Loucy (cell line): Measurements from ENCODE around the gene NCOA1.

Experiments used
- H2AFZ ChIP-seq: fragments of 200-600 bp; sonication (generic); 2 replicates; pipeline ENCODE4 v1.6.0; 2016; ENCODE audit warnings: antibody characterized with exemption, mild to moderate bottlenecking, low read length, moderate library complexity
- H3F3A ChIP-seq: fragments of 200-600 bp; 2 replicates; pipeline ENCODE4 v1.6.0; 2016; ENCODE audit warnings: antibody characterized with exemption, low read depth, mild to moderate bottlenecking
- H3K27me3 ChIP-seq: fragments of 200-600 bp; sonication (generic); 2 replicates; pipeline ENCODE4 v1.6.1; 2014; ENCODE audit warnings: low read length, mild to moderate bottlenecking; ENCODE audit not compliant: insufficient read depth, poor library complexity, severe bottlenecking
- H3K36me3 ChIP-seq: fragments of 200-600 bp; sonication (generic); 2 replicates; pipeline ENCODE4 v1.6.1; 2016; ENCODE audit warnings: low read length; ENCODE audit not compliant: insufficient read depth
- H3K4me1 ChIP-seq: fragments of 200-600 bp; sonication (generic); 2 replicates; pipeline ENCODE4 v1.5.1; 2014; ENCODE audit warnings: low read length, mild to moderate bottlenecking; ENCODE audit not compliant: insufficient read depth, poor library complexity, severe bottlenecking
- H3K4me2 ChIP-seq: fragments of 200-600 bp; sonication (generic); 2 replicates; pipeline ENCODE4 v1.6.0; 2014; ENCODE audit warnings: antibody characterized with exemption, low read length, low read depth, mild to moderate bottlenecking; ENCODE audit not compliant: poor library complexity, severe bottlenecking
- H3K4me3 ChIP-seq: fragments of 200-600 bp; sonication (generic); 2 replicates; pipeline ENCODE4 v1.5.1; 2014; ENCODE audit warnings: low read length, mild to moderate bottlenecking, mixed read lengths; ENCODE audit not compliant: poor library complexity, severe bottlenecking
- H3K79me2 ChIP-seq: fragments of 200-600 bp; sonication (generic); 2 replicates; pipeline ENCODE4 v1.6.1; 2014; ENCODE audit warnings: low read length; ENCODE audit not compliant: insufficient read depth
- H3K9ac ChIP-seq: fragments of 200-600 bp; sonication (generic); 2 replicates; pipeline ENCODE4 v1.6.0; 2014; ENCODE audit warnings: mild to moderate bottlenecking, low read depth, low read length, moderate library complexity; ENCODE audit not compliant: poor library complexity, severe bottlenecking
- H3K9me2 ChIP-seq: fragments of 200-600 bp; sonication (generic); replicated peaks from 2 replicates; pipeline ENCODE4 v1.6.1; 2016; ENCODE audit warnings: low read depth, low read length, mixed read lengths
- H3K9me3 ChIP-seq: fragments of 200-600 bp; sonication (generic); 2 replicates; pipeline ENCODE4 v1.6.1; 2014; ENCODE audit warnings: mild to moderate bottlenecking, antibody characterized with exemption, low read length, low read depth; ENCODE audit not compliant: insufficient read depth
- H4K20me1 ChIP-seq: fragments of 200-600 bp; sonication (generic); 2 replicates; pipeline ENCODE4 v1.6.0; 2014; ENCODE audit warnings: antibody characterized with exemption, low read length, mild to moderate bottlenecking; ENCODE audit not compliant: insufficient read depth, poor library complexity, severe bottlenecking
- CTCF ChIP-seq: fragments of 200-600 bp; sonication (generic); conservative IDR thresholded peaks from 2 replicates; pipeline ENCODE4 v1.5.1; 2014; ENCODE audit warnings: mild to moderate bottlenecking, antibody characterized with exemption, low read length
- EZH2phosphoT487 ChIP-seq: fragments of 200-600 bp; IDR thresholded peaks from 2 replicates; pipeline ENCODE4 v1.6.1; 2018; ENCODE audit warnings: antibody characterized with exemption, mild to moderate bottlenecking, moderate library complexity, borderline replicate concordance

The NCOA1 gene

GRCh38 chr2:24552836-24553235 is 61.8 kb downstream of the NCOA1 start:
- Histone ChIP-seq H3K79me2 (peaks cover 20% of the 10 kb centered on the region), H3F3A (no peaks in the 10 kb centered on the region), H3K9me2 (no peaks in the 10 kb centered on the region), H3K36me3 (peaks cover 2% of the 10 kb centered on the region; the same call in 1 of the 2 replicates), H3K4me3 (no peak overlapping the region), H3K4me2 (no peak overlapping the region), H3K27me3 (no peaks in the 10 kb centered on the region), H3K9me3 (0 out of 2 replicates have a peak, but pooled peaks cover 6% of the 10 kb centered on the region), H4K20me1 (no peaks in the 10 kb centered on the region), H3K9ac (no peak overlapping the region), H2AFZ (no peak overlapping the region), H3K4me1 (no peaks in the 10 kb centered on the region)
- TF ChIP-seq EZH2phosphoT487 (no peak), CTCF (no peak)

- Histone ChIP-seq H3K9me3 (0 out of 2 replicates have a peak, but pooled peaks cover 4% of the 10 kb centered on the region), H3K4me2 (no peak overlapping the region), H3K4me1 (peaks cover 7% of the 10 kb centered on the region), H3K9ac (no peak overlapping the region), H3K9me2 (no peaks in the 10 kb centered on the region), H3K4me3 (no peak overlapping the region), H4K20me1 (no peaks in the 10 kb centered on the region), H3F3A (no peaks in the 10 kb centered on the region), H3K79me2 (peaks cover 25% of the 10 kb centered on the region; the same call in 1 of the 2 replicates), H3K36me3 (peaks cover 3% of the 10 kb centered on the region; the same call in 1 of the 2 replicates), H2AFZ (no peak overlapping the region), H3K27me3 (no peaks in the 10 kb centered on the region)
- TF ChIP-seq EZH2phosphoT487 = no peak
- TF ChIP-seq CTCF = no peak
Observed at GRCh38 chr2:24558781-24559472, 67.9 kb downstream of the NCOA1 start.

- H3K9me2 ChIP-seq = no peaks in the 10 kb centered on the region
- peaks cover 7% of the 10 kb centered on the region for H3K4me1 ChIP-seq
- peaks cover 6% of the 10 kb centered on the region; the same call in 1 of the 2 replicates for H3K36me3 ChIP-seq
- peaks cover 23% of the 10 kb centered on the region; the same call in 1 of the 2 replicates for H3K79me2 ChIP-seq
- H2AFZ ChIP-seq = no peak overlapping the region
- no peaks in the 10 kb centered on the region for H3K27me3 ChIP-seq
- no peak overlapping the region for H3K4me2 ChIP-seq
- no peak overlapping the region for H3K9ac ChIP-seq
- no peak for TF ChIP-seq CTCF
- no peak for TF ChIP-seq EZH2phosphoT487
- H3F3A ChIP-seq = no peaks in the 10 kb centered on the region
- 0 out of 2 replicates have a peak, but pooled peaks cover 4% of the 10 kb centered on the region for H3K9me3 ChIP-seq
- H4K20me1 ChIP-seq = no peaks in the 10 kb centered on the region
- H3K4me3 ChIP-seq = no peak overlapping the region
Observed at GRCh38 chr2:24559473-24560113, 68.5 kb downstream of the NCOA1 start.
